HCT116 (cell line): ENCODE measurements around the gene SYNE1. TPM values are rescaled to one million over a fixed set of nuclear protein-coding genes. Genes with fewer than 3 reads are reported as not detected.
"Not testable (repeated sequence)": the region's sequence is repeated elsewhere in the genome, so short reads cannot be mapped to it uniquely, and the experiment has no call there.

ENCODE experiments used
- ATAC-seq: fragments of 200-7000 bp; cut with Tn5 transposase; 2 replicates; pipeline ENCODE4 v1.9.1; 2020; ENCODE audit warnings: mild to moderate bottlenecking, moderate library complexity
- BruUV-seq: library from RNA; stranded (reverse); fragments of 400-500 nt; replicated peaks from 2 replicates; lab custom pipeline; 2021; lab: Mats Ljungman, UMichigan
- CTCF ChIA-PET: fragments of 300-600 bp; sonication (Branson Sonifier 250); formaldehyde crosslinking; loops from one replicate; lab custom pipeline; 2021; ENCODE audit warnings: antibody characterized with exemption; lab: Charles Lee
- POLR2A ChIA-PET: fragments of 300-600, 350-600 bp; sonication (Branson Sonifier 250); formaldehyde crosslinking; loops from one replicate; lab custom pipeline; 2021; ENCODE audit warnings: antibody characterized with exemption; lab: Charles Lee
- RAD21 ChIA-PET, 2 experiments: fragments of 300-600 bp; sonication (Branson Sonifier 250); formaldehyde crosslinking; loops; one replicate each; lab custom pipeline; 2023; ENCODE audit warnings: low total read pairs in 2 of 2; ENCODE audit not compliant: uncharacterized antibody in 2 of 2, unreplicated experiment in 2 of 2, low non-redundant PET in 1 of 2; lab: Charles Lee
- DNase-seq: peaks from one replicate; pipeline ENCODE4 v3.0.0-alpha.2; 2010; ENCODE audit warnings: low read depth, low spot score
- H2AFZ ChIP-seq: fragments of 200-600 bp; shearing (Covaris generic), sonication (generic); 2 replicates; pipeline ENCODE4 v1.6.1; 2017; ENCODE audit warnings: low read depth, mixed run types, mixed read lengths, antibody characterized with exemption, low read length; ENCODE audit not compliant: poor library complexity, severe bottlenecking
- H3K27ac ChIP-seq: 2 replicates; pipeline ENCODE4 v1.5.1; 2012; ENCODE audit warnings: low read depth, low read length
- H3K27me3 ChIP-seq: fragments of 200-600 bp; sonication (generic); 2 replicates; pipeline ENCODE4 v1.6.1; 2016; ENCODE audit warnings: mixed run types, low read length, mixed read lengths; ENCODE audit not compliant: insufficient read depth
- H3K36me3 ChIP-seq, 2 experiments: fragments of 200-500 bp in 1 of 2; fragments of 200-600 bp in 1 of 2; sonication (Bioruptor generic) in 1 of 2; sonication (generic) in 1 of 2; 2 replicates each; pipeline versions ENCODE4 v1.5.1 to v1.6.1; 2014 to 2016; ENCODE audit warnings: low read length in 2 of 2, inconsistent platforms in 1 of 2, mixed read lengths in 1 of 2, mixed run types in 1 of 2; ENCODE audit not compliant: insufficient read depth in 2 of 2, control insufficient read depth in 1 of 2
- H3K4me1 ChIP-seq, 2 experiments: fragments of 200-600 bp in 1 of 2; sonication (generic) in 1 of 2; 2 replicates each; pipeline versions ENCODE4 v1.5.1 to v1.6.1; 2012 to 2017; ENCODE audit warnings: low read length in 2 of 2, inconsistent platforms in 1 of 2, mild to moderate bottlenecking in 1 of 2, mixed read lengths in 1 of 2, mixed run types in 1 of 2, moderate library complexity in 1 of 2; ENCODE audit not compliant: insufficient read depth in 2 of 2, control insufficient read depth in 1 of 2
- H3K4me2 ChIP-seq: fragments of 200-600 bp; sonication (generic); 2 replicates; pipeline ENCODE4 v1.6.1; 2017; ENCODE audit warnings: mixed run types, low read length, mixed read lengths
- H3K4me3 ChIP-seq, 2 experiments: fragments of 200-600 bp in 1 of 2; sonication (generic) in 1 of 2; replicated peaks in 1 of 2; 2 replicates each; pipeline ENCODE4 v1.5.1; 2011 to 2016; ENCODE audit warnings: low read length in 2 of 2, control low read depth in 1 of 2, low read depth in 1 of 2, mild to moderate bottlenecking in 1 of 2, mixed read lengths in 1 of 2, mixed run types in 1 of 2
- H3K79me2 ChIP-seq: fragments of 200-600 bp; sonication (generic); 2 replicates; pipeline ENCODE4 v1.6.1; 2017; ENCODE audit warnings: mild to moderate bottlenecking, mixed run types, low read length, moderate library complexity, mixed read lengths; ENCODE audit not compliant: insufficient read depth
- H3K9ac ChIP-seq: fragments of 200-600 bp; sonication (generic); 2 replicates; pipeline ENCODE4 v1.6.1; 2016; ENCODE audit warnings: low read length, mixed read lengths
- H3K9me2 ChIP-seq: fragments of 200-600 bp; sonication (generic), shearing (Covaris generic); 2 replicates; pipeline ENCODE4 v1.6.1; 2017; ENCODE audit warnings: mixed run types, mild to moderate bottlenecking, moderate library complexity; ENCODE audit not compliant: insufficient read depth
- H3K9me3 ChIP-seq, 2 experiments: fragments of 200-500 bp in 1 of 2; fragments of 200-600 bp in 1 of 2; sonication (Bioruptor generic) in 1 of 2; sonication (generic) in 1 of 2; 2 replicates each; pipeline ENCODE4 v1.6.1; 2014 to 2017; ENCODE audit warnings: low read length in 2 of 2, mixed read lengths in 2 of 2, inconsistent platforms in 1 of 2, low read depth in 1 of 2, mild to moderate bottlenecking in 1 of 2, mixed run types in 1 of 2, moderate library complexity in 1 of 2; ENCODE audit not compliant: control insufficient read depth in 1 of 2, insufficient read depth in 1 of 2
- H4K20me1 ChIP-seq: fragments of 200-600 bp; sonication (generic), shearing (Covaris generic); 2 replicates; pipeline ENCODE4 v1.6.1; 2017; ENCODE audit warnings: mixed run types, mild to moderate bottlenecking, moderate library complexity; ENCODE audit not compliant: insufficient read depth
- EGR1 ChIP-seq: IDR thresholded peaks from 2 replicates; pipeline ENCODE4 v1.6.1; 2012; ENCODE audit warnings: low read depth
- MAX ChIP-seq: IDR thresholded peaks from 2 replicates; pipeline ENCODE4 v1.6.1; 2012
- SP1 ChIP-seq: IDR thresholded peaks from 2 replicates; pipeline ENCODE4 v1.6.1; 2012; ENCODE audit warnings: low read depth
- SRF ChIP-seq: IDR thresholded peaks from 2 replicates; pipeline ENCODE4 v1.6.1; 2012; ENCODE audit warnings: low read depth
- ZBTB33 ChIP-seq: IDR thresholded peaks from 2 replicates; pipeline ENCODE4 v1.6.1; 2011; ENCODE audit warnings: mild to moderate bottlenecking, low read length, moderate library complexity; ENCODE audit not compliant: insufficient replicate concordance; ENCODE audit errors: extremely low read depth
- ZFX ChIP-seq: fragments of 450-650 bp; IDR thresholded peaks from 2 replicates; pipeline ENCODE4 v1.6.1; 2017
- intact Hi-C: fragments of 100-400 bp; cut with micrococcal nuclease; formaldehyde crosslinking; loops from 2 replicates; pipeline ENCODE4 v1.10.0; 2022
- total RNA-seq: library from RNA; stranded (reverse); gene quantifications from one replicate; pipeline ENCODE4 v1.2.1, GENCODE V29; 2021; ENCODE audit not compliant: unreplicated experiment

The SYNE1 gene
- total RNA-seq, 1 experiment from 2014 or later = 5.4 TPM

- Histone ChIP-seq H3K27ac (no peak overlapping the region), H3K36me3 (no peaks in the 10 kb centered on the region), H3K9me2 (no peaks in the 10 kb centered on the region), H3K4me3 (no peak overlapping the region), H3K9ac (no peak overlapping the region), H3K9me3 (no peaks in the 10 kb centered on the region), H3K4me2 (no peak overlapping the region), H3K27me3 (no peaks in the 10 kb centered on the region), H3K79me2 (no peaks in the 10 kb centered on the region), H2AFZ (no peak overlapping the region), H4K20me1 (no peaks in the 10 kb centered on the region), H3K4me1 (no peaks in the 10 kb centered on the region)
- DNase-seq = no peak
- ChIA-PET CTCF (interaction anchor here (1.6 kb wide), 1 partner anchor 17 kb away, joined by 6 read pairs; no protein-coding TSS in a partner anchor), POLR2A (no interaction called here), RAD21 (no interaction called here)
- intact Hi-C loops = no loop called here
- ATAC-seq = no peak
- TF ChIP-seq SRF (no peak), EGR1 (no peak), MAX (no peak), ZBTB33 (no peak), SP1 (no peak), ZFX (no peak)
- BruUV-seq = no TSS peak
Observed at GRCh38 chr6:152142105-152142504, 495.1 kb downstream of the SYNE1 start.

GRCh38 chr6:152138344-152138743 lies 498.8 kb downstream of the SYNE1 start:
- H3K36me3 ChIP-seq, H3K9me3 ChIP-seq, RAD21 ChIA-PET, intact Hi-C loops, ATAC-seq, DNase-seq, CTCF ChIA-PET, H4K20me1 ChIP-seq, H3K9ac ChIP-seq, H3K79me2 ChIP-seq, BruUV-seq, POLR2A ChIA-PET, H3K9me2 ChIP-seq, H2AFZ ChIP-seq, H3K27ac ChIP-seq, H3K4me3 ChIP-seq, H3K27me3 ChIP-seq, H3K4me2 ChIP-seq: not testable (repeated sequence)
- peaks cover 7 to 12% of the 10 kb centered on the region in 2 experiments for H3K4me1 ChIP-seq
